Mesothelial cell of epicardium (in vitro differentiated cells): ENCODE data around the gene RNPEPL1. TPM values are rescaled to one million over a fixed set of nuclear protein-coding genes. Genes with fewer than 3 reads are reported as not detected.

Experiments used
- DNase-seq, 2 experiments: peaks; one replicate each; pipeline ENCODE4 v3.0.0; 2021; ENCODE audit warnings: low spot score in 2 of 2; ENCODE audit not compliant: unreplicated experiment in 2 of 2
- H3K27ac Mint-ChIP-seq: 2 replicates; pipeline ENCODE4 v1.8.0; 2021; ENCODE audit warnings: mixed read lengths
- H3K27me3 Mint-ChIP-seq: 2 replicates; pipeline ENCODE4 v1.8.0; 2021; ENCODE audit warnings: low read depth, mixed read lengths
- H3K36me3 Mint-ChIP-seq: 2 replicates; pipeline ENCODE4 v1.8.0; 2021; ENCODE audit warnings: mixed read lengths
- H3K4me1 Mint-ChIP-seq: 2 replicates; pipeline ENCODE4 v1.8.0; 2021; ENCODE audit warnings: mixed read lengths
- H3K4me3 Mint-ChIP-seq: 2 replicates; pipeline ENCODE4 v1.8.0; 2021; ENCODE audit warnings: mild to moderate bottlenecking, moderate library complexity, mixed read lengths
- H3K9me3 Mint-ChIP-seq: 2 replicates; pipeline ENCODE4 v1.8.0; 2021; ENCODE audit warnings: mixed read lengths
- total RNA-seq: library from RNA; stranded (reverse); gene quantifications from 3 replicates; pipeline ENCODE4 v1.2.1, GENCODE V29; 2021
- TF ChIP-seq, protein P1 (sequence below): fragments of 200-600 bp; sonication (generic); IDR thresholded peaks from one replicate; pipeline ENCODE4 v1.5.0; 2021; ENCODE audit warnings: antibody characterized with exemption; ENCODE audit not compliant: unreplicated experiment

The RNPEPL1 gene
- total RNA-seq, 1 donor from 2014 or later = 28.3 TPM

DNA sequence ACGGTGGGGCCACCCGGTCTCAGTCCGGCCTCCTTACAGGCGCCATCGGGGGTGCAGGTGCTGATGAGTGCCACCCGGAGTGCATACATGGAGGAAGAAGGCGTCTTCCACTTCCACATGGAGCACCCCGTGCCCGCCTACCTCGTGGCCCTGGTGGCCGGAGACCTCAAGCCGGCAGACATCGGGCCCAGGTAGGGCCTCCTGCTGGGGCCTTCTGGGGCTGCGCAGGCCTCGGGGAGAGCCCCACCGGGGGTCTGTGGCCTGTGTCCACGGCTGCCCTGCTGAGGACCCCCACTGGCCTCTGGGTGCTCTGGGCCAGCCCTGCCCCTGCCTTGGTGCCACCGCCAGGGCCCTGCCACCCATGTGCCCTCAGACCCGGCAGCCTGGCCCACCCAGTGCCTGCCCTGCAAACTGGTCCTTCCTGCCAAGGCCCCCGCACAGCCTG is 4.8 kb downstream of the RNPEPL1 start:
- H3K36me3 Mint-ChIP-seq = no peaks in the 10 kb centered on the region
- H3K4me1 Mint-ChIP-seq = peaks cover 6% of the 10 kb centered on the region
- H3K27ac Mint-ChIP-seq = no peak overlapping the region
- no peak overlapping the region for H3K4me3 Mint-ChIP-seq
- TF ChIP-seq, protein P1, sequence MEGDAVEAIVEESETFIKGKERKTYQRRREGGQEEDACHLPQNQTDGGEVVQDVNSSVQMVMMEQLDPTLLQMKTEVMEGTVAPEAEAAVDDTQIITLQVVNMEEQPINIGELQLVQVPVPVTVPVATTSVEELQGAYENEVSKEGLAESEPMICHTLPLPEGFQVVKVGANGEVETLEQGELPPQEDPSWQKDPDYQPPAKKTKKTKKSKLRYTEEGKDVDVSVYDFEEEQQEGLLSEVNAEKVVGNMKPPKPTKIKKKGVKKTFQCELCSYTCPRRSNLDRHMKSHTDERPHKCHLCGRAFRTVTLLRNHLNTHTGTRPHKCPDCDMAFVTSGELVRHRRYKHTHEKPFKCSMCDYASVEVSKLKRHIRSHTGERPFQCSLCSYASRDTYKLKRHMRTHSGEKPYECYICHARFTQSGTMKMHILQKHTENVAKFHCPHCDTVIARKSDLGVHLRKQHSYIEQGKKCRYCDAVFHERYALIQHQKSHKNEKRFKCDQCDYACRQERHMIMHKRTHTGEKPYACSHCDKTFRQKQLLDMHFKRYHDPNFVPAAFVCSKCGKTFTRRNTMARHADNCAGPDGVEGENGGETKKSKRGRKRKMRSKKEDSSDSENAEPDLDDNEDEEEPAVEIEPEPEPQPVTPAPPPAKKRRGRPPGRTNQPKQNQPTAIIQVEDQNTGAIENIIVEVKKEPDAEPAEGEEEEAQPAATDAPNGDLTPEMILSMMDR = no peak
- no peaks in the 10 kb centered on the region for H3K27me3 Mint-ChIP-seq
- DNase-seq = no peak
- no peaks in the 10 kb centered on the region for H3K9me3 Mint-ChIP-seq

DNA sequence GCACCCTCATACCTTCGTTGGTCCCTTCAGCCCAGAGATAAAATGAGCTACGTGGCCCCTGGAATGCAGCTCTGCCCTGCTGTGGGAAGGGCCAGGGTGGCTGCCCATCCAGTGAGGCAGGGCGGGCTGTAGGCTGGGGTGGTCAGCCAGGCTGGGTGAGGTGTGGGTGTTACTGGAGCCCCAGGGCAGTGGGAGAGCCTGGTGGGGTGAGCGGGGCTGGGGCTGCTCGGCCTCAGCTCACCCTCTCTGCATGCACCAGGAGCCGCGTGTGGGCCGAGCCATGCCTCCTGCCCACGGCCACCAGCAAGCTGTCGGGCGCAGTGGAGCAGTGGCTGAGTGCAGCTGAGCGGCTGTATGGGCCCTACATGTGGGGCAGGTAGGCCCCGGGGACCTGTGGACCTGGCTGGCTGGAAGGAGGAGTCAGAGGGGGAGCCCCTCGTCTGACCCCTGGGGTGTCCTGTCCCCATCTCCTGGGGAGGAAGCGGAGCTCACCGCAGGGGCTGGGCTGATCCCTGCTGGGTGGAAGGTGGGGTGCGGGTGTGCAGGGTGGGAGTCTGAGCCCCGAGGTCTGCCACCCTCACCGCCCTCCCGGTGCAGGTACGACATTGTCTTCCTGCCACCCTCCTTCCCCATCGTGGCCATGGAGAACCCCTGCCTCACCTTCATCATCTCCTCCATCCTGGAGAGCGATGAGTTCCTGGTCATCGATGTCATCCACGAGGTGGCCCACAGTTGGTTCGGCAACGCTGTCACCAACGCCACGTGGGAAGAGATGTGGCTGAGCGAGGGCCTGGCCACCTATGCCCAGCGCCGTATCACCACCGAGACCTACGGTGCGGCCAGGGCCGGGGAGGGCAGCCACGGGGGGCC is 5.5 kb downstream of the RNPEPL1 start:
- Mint-ChIP-seq H3K4me3 (no peak overlapping the region), H3K27me3 (no peaks in the 10 kb centered on the region), H3K27ac (no peak overlapping the region), H3K9me3 (no peaks in the 10 kb centered on the region), H3K4me1 (peaks cover 6% of the 10 kb centered on the region), H3K36me3 (no peaks in the 10 kb centered on the region)
- TF ChIP-seq, protein P1 = no peak
- no peak for DNase-seq

DNA sequence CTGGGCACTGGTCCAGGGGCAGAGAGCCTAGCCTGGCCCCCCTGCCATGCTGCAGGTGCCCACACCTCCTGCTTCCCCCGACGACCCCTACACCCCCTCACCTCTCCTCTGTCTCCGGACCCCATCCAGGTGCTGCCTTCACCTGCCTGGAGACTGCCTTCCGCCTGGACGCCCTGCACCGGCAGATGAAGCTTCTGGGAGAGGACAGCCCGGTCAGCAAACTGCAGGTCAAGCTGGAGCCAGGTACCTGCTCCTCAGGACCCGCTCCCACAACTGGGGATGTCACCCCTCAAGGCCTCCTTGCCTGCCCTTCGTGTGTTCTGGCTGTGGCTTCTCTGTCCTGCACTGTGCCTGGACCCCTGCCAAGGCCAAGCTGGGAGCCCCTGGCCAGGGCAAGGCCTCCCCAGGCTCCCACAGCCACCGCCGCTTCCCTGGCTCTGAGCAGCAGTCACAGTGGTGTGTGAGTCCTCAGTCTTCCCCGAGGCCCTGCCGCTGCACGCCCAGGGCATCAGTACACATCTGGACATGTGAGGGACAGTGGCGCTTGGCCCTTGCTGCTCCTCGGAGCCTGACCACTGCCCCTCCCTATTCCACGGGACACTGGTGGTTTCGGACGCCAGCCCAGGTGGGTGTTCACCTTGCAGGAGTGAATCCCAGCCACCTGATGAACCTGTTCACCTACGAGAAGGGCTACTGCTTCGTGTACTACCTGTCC is 6.3 kb downstream of the RNPEPL1 start:
- no peak for DNase-seq
- Mint-ChIP-seq H3K27me3 (no peaks in the 10 kb centered on the region), H3K36me3 (no peaks in the 10 kb centered on the region), H3K9me3 (no peaks in the 10 kb centered on the region), H3K4me1 (peaks cover 2% of the 10 kb centered on the region), H3K27ac (no peak overlapping the region), H3K4me3 (no peak overlapping the region)
- TF ChIP-seq, protein P1 = no peak

DNA sequence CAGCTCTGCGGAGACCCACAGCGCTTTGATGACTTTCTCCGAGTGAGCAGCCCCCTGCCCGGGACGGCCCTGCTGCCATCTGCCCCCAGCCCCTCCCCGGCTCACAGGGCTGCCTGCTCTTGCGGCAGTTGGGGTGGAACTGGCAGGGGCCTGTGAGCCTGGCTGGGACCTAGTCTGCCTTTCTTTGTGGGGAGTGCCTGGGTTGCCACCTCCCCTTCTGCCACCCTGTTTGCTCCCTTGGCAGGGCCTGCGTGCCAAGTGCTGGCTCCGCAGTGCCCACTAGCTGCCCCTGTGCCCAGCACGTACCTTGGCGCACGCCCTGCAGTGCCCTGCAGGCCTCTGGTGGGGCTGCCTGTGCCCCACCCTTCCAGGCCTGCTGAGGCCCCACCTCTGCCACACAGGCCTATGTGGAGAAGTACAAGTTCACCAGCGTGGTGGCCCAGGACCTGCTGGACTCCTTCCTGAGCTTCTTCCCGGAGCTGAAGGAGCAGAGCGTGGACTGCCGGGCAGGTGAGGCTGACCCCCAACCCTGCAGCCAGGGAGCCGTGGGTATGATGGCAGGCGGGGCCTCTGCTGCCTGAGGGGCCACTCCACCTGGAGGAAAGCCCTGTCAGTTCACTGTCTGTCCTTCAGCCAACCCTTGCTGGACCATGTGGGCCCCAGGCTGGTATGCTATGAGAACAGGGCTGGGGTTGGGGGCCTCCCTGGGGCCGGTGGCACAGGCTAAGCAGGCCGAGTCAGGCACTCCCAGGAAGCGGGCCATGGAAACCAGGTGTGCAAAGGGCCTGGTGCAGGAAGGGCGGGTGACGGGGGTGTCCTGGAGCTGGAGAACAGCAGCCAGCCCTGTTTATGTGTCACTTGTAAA is 7.0 kb downstream of the RNPEPL1 start:
- Mint-ChIP-seq H3K9me3 (no peaks in the 10 kb centered on the region), H3K4me3 (no peak overlapping the region), H3K27me3 (no peaks in the 10 kb centered on the region), H3K36me3 (no peaks in the 10 kb centered on the region), H3K4me1 (no peaks in the 10 kb centered on the region), H3K27ac (no peak overlapping the region)
- no peak for DNase-seq
- TF ChIP-seq, protein P1 = no peak

DNA sequence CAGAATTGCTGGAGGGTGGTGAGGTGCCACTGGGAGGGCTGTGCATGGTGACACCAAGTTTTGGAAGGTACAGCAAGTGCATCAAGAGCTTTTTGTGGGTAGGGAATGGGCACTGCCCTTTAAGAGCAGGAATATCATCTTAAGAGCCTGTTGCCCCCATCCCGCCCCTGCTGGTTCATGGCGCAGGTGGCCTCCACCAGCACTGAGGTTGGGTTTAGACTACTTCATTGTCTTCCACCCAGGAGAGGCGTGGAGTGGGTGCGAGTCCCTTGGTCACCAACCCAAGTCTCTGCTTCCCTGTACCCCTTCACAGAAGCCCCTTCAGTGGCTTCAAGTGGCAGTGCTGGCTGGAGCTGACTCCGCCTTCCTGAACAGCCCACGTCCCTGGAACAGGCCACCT is 7.8 kb downstream of the RNPEPL1 start:
- Mint-ChIP-seq H3K4me3 (no peak overlapping the region), H3K27me3 (no peaks in the 10 kb centered on the region), H3K36me3 (peaks cover 6% of the 10 kb centered on the region), H3K27ac (no peak overlapping the region), H3K9me3 (peaks cover 7% of the 10 kb centered on the region), H3K4me1 (no peaks in the 10 kb centered on the region)
- DNase-seq = no peak
- TF ChIP-seq, protein P1 = no peak
